Measurements from ENCODE around the gene FAM169A. TPM values are rescaled to one million over a fixed set of nuclear protein-coding genes. Genes with fewer than 3 reads are reported as not detected.
"Not testable (repeated sequence)": the region's sequence is repeated elsewhere in the genome, so short reads cannot be mapped to it uniquely, and the experiment has no call there.

Gene FAM169A
- polyA plus RNA-seq, 1 donor from 2014 or later: 46.7 TPM

DNA sequence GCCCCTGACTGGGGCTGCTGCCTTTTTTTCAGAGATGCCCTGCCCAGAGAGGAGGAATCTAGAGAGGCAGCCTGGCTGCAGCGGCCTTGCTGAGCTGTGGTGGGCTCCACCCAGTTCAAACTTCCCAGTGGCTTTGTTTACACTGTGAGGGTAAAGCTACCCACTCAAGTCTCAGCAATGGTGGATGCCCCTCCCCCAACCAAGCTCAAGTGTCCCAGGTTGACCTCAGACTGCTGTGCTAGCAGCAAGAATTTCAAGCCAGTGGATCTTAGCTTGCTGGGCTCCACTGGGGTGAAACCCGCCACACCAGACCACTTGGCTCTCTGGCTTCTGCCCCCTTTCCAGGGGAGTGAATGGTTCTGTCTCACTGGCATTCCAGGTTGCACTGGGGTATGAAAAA lies 45.2 kb upstream of the FAM169A start:
- not testable (repeated sequence) for H3K4me3 ChIP-seq (ENCODE audit: low read length); H3K9me2 ChIP-seq (ENCODE audit: insufficient read depth, low read length); H3K9me3 ChIP-seq (ENCODE audit: low read length); H3K27me3 ChIP-seq (ENCODE audit: insufficient read depth, low read depth, low read length); H3K4me2 ChIP-seq (ENCODE audit: low read length); H2AFZ ChIP-seq (ENCODE audit: low read depth, low read length); H3K36me3 ChIP-seq (ENCODE audit: insufficient read depth, low read length); H4K20me1 ChIP-seq (ENCODE audit: insufficient read depth); H3K9ac ChIP-seq (ENCODE audit: low read length); H3K27ac ChIP-seq (ENCODE audit: low read length); H3K79me2 ChIP-seq (replicated peaks; ENCODE audit: insufficient read depth, low read length); H3F3A ChIP-seq (ENCODE audit: insufficient read depth, low read length, poor library complexity, severe bottlenecking)

GRCh38 chr5:74909888-74910287 lies 43.7 kb upstream of the FAM169A start:
- not testable (repeated sequence) for H3K9me3 ChIP-seq (ENCODE audit: low read length); H3K79me2 ChIP-seq (replicated peaks; ENCODE audit: insufficient read depth, low read length); H3K36me3 ChIP-seq (ENCODE audit: insufficient read depth, low read length); H2AFZ ChIP-seq (ENCODE audit: low read depth, low read length); H3K9me2 ChIP-seq (ENCODE audit: insufficient read depth, low read length); H3K4me3 ChIP-seq (ENCODE audit: low read length); H3K9ac ChIP-seq (ENCODE audit: low read length); H4K20me1 ChIP-seq (ENCODE audit: insufficient read depth); H3K27me3 ChIP-seq (ENCODE audit: insufficient read depth, low read depth, low read length); H3K27ac ChIP-seq (ENCODE audit: low read length); H3K4me2 ChIP-seq (ENCODE audit: low read length); H3F3A ChIP-seq (ENCODE audit: insufficient read depth, low read length, poor library complexity, severe bottlenecking)

DNA sequence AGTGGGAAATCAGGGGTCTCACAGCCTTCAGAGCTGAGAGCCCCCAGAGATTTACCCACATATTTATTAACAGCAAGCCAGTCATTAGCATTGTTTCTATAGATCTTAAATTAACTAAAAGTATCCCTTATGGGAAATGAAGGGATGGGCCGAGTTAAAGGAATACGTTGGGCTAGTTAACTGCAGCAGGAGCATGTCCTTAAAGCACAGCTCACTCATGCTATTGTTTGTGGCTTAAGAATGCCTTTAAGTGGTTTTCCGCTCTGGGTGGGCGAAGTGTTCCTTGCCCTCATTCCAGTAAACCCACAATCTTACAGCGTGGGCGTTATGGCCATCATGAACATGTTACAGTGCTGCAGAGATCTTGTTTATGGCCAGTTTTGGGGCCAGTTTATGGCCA lies 42.0 kb upstream of the FAM169A start:
- H3K79me2 ChIP-seq (replicated peaks; ENCODE audit: insufficient read depth, low read length); H4K20me1 ChIP-seq (ENCODE audit: insufficient read depth); H3K27me3 ChIP-seq (ENCODE audit: insufficient read depth, low read depth, low read length); H3K36me3 ChIP-seq (ENCODE audit: insufficient read depth, low read length); H3K9ac ChIP-seq (ENCODE audit: low read length); H3K9me2 ChIP-seq (ENCODE audit: insufficient read depth, low read length); H3F3A ChIP-seq (ENCODE audit: insufficient read depth, low read length, poor library complexity, severe bottlenecking); H3K4me2 ChIP-seq (ENCODE audit: low read length); H3K9me3 ChIP-seq (ENCODE audit: low read length); H2AFZ ChIP-seq (ENCODE audit: low read depth, low read length); H3K4me3 ChIP-seq (ENCODE audit: low read length); H3K27ac ChIP-seq (ENCODE audit: low read length): not testable (repeated sequence)

GRCh38 chr5:74904713-74905112 lies 38.5 kb upstream of the FAM169A start:
- H3F3A ChIP-seq (ENCODE audit: insufficient read depth, low read length, poor library complexity, severe bottlenecking); H3K9me3 ChIP-seq (ENCODE audit: low read length): not testable (repeated sequence)

DNA sequence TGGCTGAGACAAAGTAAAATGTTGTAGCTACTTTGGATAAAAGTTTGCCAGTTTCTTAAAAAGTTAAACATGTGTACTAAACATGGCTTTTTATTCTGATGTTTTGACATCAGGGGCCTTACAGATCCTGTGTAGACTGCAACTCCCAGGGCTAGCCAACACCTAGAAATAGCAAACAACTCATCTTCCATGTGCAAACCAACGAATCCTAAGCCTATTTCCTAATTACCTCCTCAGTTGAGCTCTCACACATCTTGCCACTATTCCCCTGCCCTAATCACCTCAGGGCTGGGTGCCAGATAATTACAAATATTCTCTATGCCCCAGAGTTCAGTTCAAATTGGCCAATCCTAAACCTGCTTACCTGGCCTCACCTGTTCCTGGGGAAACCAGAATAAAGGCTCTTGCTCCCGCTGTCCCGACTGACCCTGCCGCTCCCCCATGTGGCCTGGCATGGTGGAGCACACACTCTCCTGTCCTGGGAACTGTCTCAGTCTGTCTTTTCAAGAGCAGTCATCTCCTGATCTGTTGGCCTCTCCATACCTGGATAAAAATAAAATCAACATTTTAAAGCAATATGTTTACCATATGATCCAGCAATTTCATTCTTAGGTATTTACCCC lies 37.1 kb upstream of the FAM169A start:
- Histone ChIP-seq H3K9ac (ENCODE audit: low read length) (no peak overlapping the region), H3K4me2 (ENCODE audit: low read length) (no peak overlapping the region), H3K27me3 (ENCODE audit: insufficient read depth, low read depth, low read length) (no peaks in the 10 kb centered on the region), H4K20me1 (ENCODE audit: insufficient read depth) (no peaks in the 10 kb centered on the region), H3F3A (ENCODE audit: insufficient read depth, low read length, poor library complexity, severe bottlenecking) (no peaks in the 10 kb centered on the region), H3K9me2 (ENCODE audit: insufficient read depth, low read length) (no peaks in the 10 kb centered on the region), H2AFZ (ENCODE audit: low read depth, low read length) (no peak overlapping the region), H3K9me3 (ENCODE audit: low read length) (no peaks in the 10 kb centered on the region), H3K36me3 (ENCODE audit: insufficient read depth, low read length) (no peaks in the 10 kb centered on the region), H3K27ac (ENCODE audit: low read length) (no peak overlapping the region), H3K4me3 (ENCODE audit: low read length) (no peak overlapping the region), H3K79me2 (replicated peaks; ENCODE audit: insufficient read depth, low read length) (no peaks in the 10 kb centered on the region)
- TF ChIP-seq POLR2AphosphoS5 (IDR thresholded peaks at IDR 0.05) (no peak), RAD21 (conservative IDR thresholded peaks at IDR 0.05) (no peak), CTCF (IDR thresholded peaks at IDR 0.05; ENCODE audit: poor library complexity, severe bottlenecking) (no peak), EZH2 (IDR thresholded peaks at IDR 0.05; ENCODE audit: borderline replicate concordance, insufficient read depth, low read length, poor library complexity, severe bottlenecking) (no peak), EP300 (conservative IDR thresholded peaks at IDR 0.05; ENCODE audit: poor library complexity, severe bottlenecking) (no peak), SMC3 (conservative IDR thresholded peaks at IDR 0.05; ENCODE audit: poor library complexity) (no peak), TAF1 (IDR thresholded peaks at IDR 0.05; ENCODE audit: low read depth) (no peak), REST (IDR thresholded peaks at IDR 0.05; ENCODE audit: borderline replicate concordance) (no peak), MXI1 (conservative IDR thresholded peaks at IDR 0.05; ENCODE audit: poor library complexity, severe bottlenecking) (no peak)

More at GRCh38 chr5:74904713-74905112, 38.5 kb upstream of the FAM169A start:
- H2AFZ ChIP-seq (ENCODE audit: low read depth, low read length); H4K20me1 ChIP-seq (ENCODE audit: insufficient read depth); H3K4me3 ChIP-seq (ENCODE audit: low read length); H3K27ac ChIP-seq (ENCODE audit: low read length); H3K36me3 ChIP-seq (ENCODE audit: insufficient read depth, low read length); H3K9ac ChIP-seq (ENCODE audit: low read length); H3K27me3 ChIP-seq (ENCODE audit: insufficient read depth, low read depth, low read length); H3K9me2 ChIP-seq (ENCODE audit: insufficient read depth, low read length); H3K4me2 ChIP-seq (ENCODE audit: low read length); H3K79me2 ChIP-seq (replicated peaks; ENCODE audit: insufficient read depth, low read length): not testable (repeated sequence)
